IMR-90 (cell line): Measurements from ENCODE around the gene DOLPP1. TPM values are rescaled to one million over a fixed set of nuclear protein-coding genes. Genes with fewer than 3 reads are reported as not detected.

ENCODE experiments used
- ATAC-seq: fragments of 200-7000 bp; cut with Tn5 transposase; 2 replicates; pipeline ENCODE4 v1.9.1; 2020; ENCODE audit warnings: low read depth, mild to moderate bottlenecking, moderate library complexity
- BruUV-seq: library from RNA; stranded (reverse); fragments of 400-500 nt; replicated peaks from 2 replicates; lab custom pipeline; 2021; lab: Mats Ljungman, UMichigan
- CTCF ChIA-PET: fragments of 300-600 bp; formaldehyde crosslinking; extraction: SDS; loops from one replicate; lab custom pipeline; 2021; ENCODE audit warnings: antibody characterized with exemption; lab: Yijun Ruan, JAX
- POLR2A ChIA-PET: fragments of 300-600 bp; sonication (Branson Sonifier 250); formaldehyde crosslinking; loops from one replicate; lab custom pipeline; 2022; ENCODE audit warnings: antibody characterized with exemption; ENCODE audit not compliant: unreplicated experiment; lab: Charles Lee
- DNase-seq: peaks from one replicate; pipeline ENCODE4 v3.0.0; 2013
- H2AFZ ChIP-seq: replicated peaks from 2 replicates; pipeline ENCODE3; 2013; ENCODE audit warnings: low read length, mild to moderate bottlenecking; ENCODE audit not compliant: poor library complexity
- H2AK5ac ChIP-seq: 2 replicates; pipeline ENCODE4 v1.6.1; 2013; ENCODE audit warnings: low read depth, low read length, inconsistent platforms
- H2AK9ac ChIP-seq: replicated peaks from 2 replicates; pipeline ENCODE3; 2013; ENCODE audit warnings: mild to moderate bottlenecking, low read depth, low read length, moderate library complexity; ENCODE audit not compliant: poor library complexity
- H2BK120ac ChIP-seq: 2 replicates; pipeline ENCODE4 v1.6.1; 2013; ENCODE audit warnings: low read depth, low read length, inconsistent platforms
- H2BK15ac ChIP-seq: 3 replicates; pipeline ENCODE4 v1.6.1; 2013; ENCODE audit warnings: low read depth, low read length, inconsistent platforms
- H2BK20ac ChIP-seq: 2 replicates; pipeline ENCODE4 v1.6.1; 2013; ENCODE audit warnings: low read depth, mild to moderate bottlenecking, inconsistent platforms, low read length, moderate library complexity
- H2BK5ac ChIP-seq: 2 replicates; pipeline ENCODE4 v1.6.1; 2013; ENCODE audit warnings: mild to moderate bottlenecking, low read depth, low read length, inconsistent platforms; ENCODE audit not compliant: poor library complexity, severe bottlenecking
- H3K14ac ChIP-seq: replicated peaks from 2 replicates; pipeline ENCODE4 v1.6.1; 2013; ENCODE audit warnings: low read depth, low read length, inconsistent platforms
- H3K18ac ChIP-seq: 2 replicates; pipeline ENCODE4 v1.6.1; 2013; ENCODE audit warnings: low read depth, low read length, control low read depth
- H3K23ac ChIP-seq: 2 replicates; pipeline ENCODE4 v1.6.1; 2013; ENCODE audit warnings: low read depth, low read length, inconsistent platforms
- H3K27ac ChIP-seq: 2 replicates; pipeline ENCODE4 v1.5.1; 2013; ENCODE audit warnings: mild to moderate bottlenecking, control low read depth, low read length; ENCODE audit not compliant: insufficient read depth
- H3K27me3 ChIP-seq: 2 replicates; pipeline ENCODE4 v1.6.1; 2013; ENCODE audit warnings: low read length; ENCODE audit not compliant: control insufficient read depth, insufficient read depth
- H3K36me3 ChIP-seq: 2 replicates; pipeline ENCODE4 v1.6.1; 2013; ENCODE audit warnings: low read length, mixed read lengths; ENCODE audit not compliant: control insufficient read depth, insufficient read depth
- H3K4ac ChIP-seq: 2 replicates; pipeline ENCODE4 v1.6.1; 2013; ENCODE audit warnings: low read depth, low read length, inconsistent platforms
- H3K4me1 ChIP-seq: 2 replicates; pipeline ENCODE4 v1.6.1; 2013; ENCODE audit warnings: low read length, mixed read lengths; ENCODE audit not compliant: control insufficient read depth, insufficient read depth
- H3K4me2 ChIP-seq: 2 replicates; pipeline ENCODE4 v1.6.1; 2013; ENCODE audit warnings: low read depth, mild to moderate bottlenecking, control low read depth, low read length, moderate library complexity
- H3K4me3 ChIP-seq: 2 replicates; pipeline ENCODE4 v1.5.1; 2013; ENCODE audit warnings: low read depth, mild to moderate bottlenecking, control low read depth, low read length, moderate library complexity; ENCODE audit not compliant: insufficient read depth
- H3K56ac ChIP-seq: 2 replicates; pipeline ENCODE4 v1.6.1; 2013; ENCODE audit warnings: low read length, inconsistent platforms; ENCODE audit not compliant: insufficient read depth; ENCODE audit errors: extremely low read depth
- H3K79me1 ChIP-seq, 2 experiments: 2 replicates each; pipeline ENCODE4 v1.6.1; 2013; ENCODE audit warnings: low read length in 2 of 2, inconsistent platforms in 1 of 2, low read depth in 1 of 2
- H3K9ac ChIP-seq: 2 replicates; pipeline ENCODE4 v1.6.1; 2013; ENCODE audit warnings: low read depth, low read length, control low read depth
- H3K9me1 ChIP-seq: 2 replicates; pipeline ENCODE4 v1.6.1; 2013; ENCODE audit warnings: low read length, inconsistent platforms; ENCODE audit not compliant: insufficient read depth
- H3K9me3 ChIP-seq: 2 replicates; pipeline ENCODE4 v1.6.1; 2013; ENCODE audit warnings: low read length; ENCODE audit not compliant: control insufficient read depth, insufficient read depth
- H4K20me1 ChIP-seq: 2 replicates; pipeline ENCODE4 v1.6.1; 2013; ENCODE audit warnings: low read length, inconsistent platforms; ENCODE audit not compliant: insufficient read depth
- H4K5ac ChIP-seq: 2 replicates; pipeline ENCODE4 v1.6.1; 2013; ENCODE audit warnings: mild to moderate bottlenecking, low read depth, low read length, control low read depth
- H4K8ac ChIP-seq, 2 experiments: 2 replicates each; pipeline ENCODE4 v1.6.1; 2013; ENCODE audit warnings: low read depth in 2 of 2, low read length in 2 of 2, control low read depth in 1 of 2, inconsistent platforms in 1 of 2
- H4K91ac ChIP-seq: 2 replicates; pipeline ENCODE4 v1.6.1; 2013; ENCODE audit warnings: low read depth, low read length, inconsistent platforms; ENCODE audit not compliant: insufficient read depth
- CEBPB ChIP-seq: IDR thresholded peaks from 2 replicates; pipeline ENCODE4 v1.6.1; 2012; ENCODE audit warnings: low read depth, low read length, improper control_type of control experiment
- FOS ChIP-seq: fragments of 150-350 bp; IDR thresholded peaks from 2 replicates; pipeline ENCODE4 v1.6.1; 2016; ENCODE audit warnings: low read depth, low read length
- MAFK ChIP-seq: IDR thresholded peaks from 2 replicates; pipeline ENCODE4 v1.6.1; 2012; ENCODE audit warnings: low read depth, low read length, improper control_type of control experiment
- MXI1 ChIP-seq: IDR thresholded peaks from 2 replicates; pipeline ENCODE4 v1.6.1; 2012; ENCODE audit warnings: low read depth, mild to moderate bottlenecking, low read length, moderate library complexity, borderline replicate concordance
- RAD21 ChIP-seq: IDR thresholded peaks from 2 replicates; pipeline ENCODE4 v1.6.1; 2012; ENCODE audit warnings: low read length, improper control_type of control experiment
- RCOR1 ChIP-seq: IDR thresholded peaks from 2 replicates; pipeline ENCODE4 v1.6.1; 2012; ENCODE audit warnings: mild to moderate bottlenecking, low read length, improper control_type of control experiment; ENCODE audit not compliant: insufficient replicate concordance
- RFX5 ChIP-seq: IDR thresholded peaks from 2 replicates; pipeline ENCODE4 v1.8.0; 2012; ENCODE audit warnings: low read depth, mild to moderate bottlenecking, low read length, moderate library complexity
- SMC3 ChIP-seq: fragments of 150-350 bp; IDR thresholded peaks from 2 replicates; pipeline ENCODE4 v1.6.1; 2016; ENCODE audit warnings: low read depth, mild to moderate bottlenecking, antibody characterized with exemption, low read length, moderate library complexity
- USF2 ChIP-seq: fragments of 150-350 bp; IDR thresholded peaks from 2 replicates; pipeline ENCODE4 v1.6.1; 2017; ENCODE audit warnings: mild to moderate bottlenecking, antibody characterized with exemption, low read length, low read depth
- WGBS, 2 experiments: methylation state at CpG; one replicate each; pipeline versions ENCODE4 v1.1.5 to v1.1.7; 2013; ENCODE audit warnings: missing lambda C conversion rate in 2 of 2; ENCODE audit not compliant: insufficient read length in 1 of 2; ENCODE audit errors: extremely low coverage in 2 of 2; 5-methylcytosine and 5-hydroxymethylcytosine counted together
- dilution Hi-C: fragments of 300-500 bp; cut with HindIII; formaldehyde crosslinking; loops from one replicate; pipeline ENCODE4 v1.14.3; 2018; ENCODE audit warnings: low sequenced_read_pairs; ENCODE audit not compliant: unreplicated experiment
- in situ Hi-C: fragments of 300-500 bp; cut with MboI; formaldehyde crosslinking; loops from 3 replicates; pipeline ENCODE4 v1.14.3; 2019; ENCODE audit warnings: low sequenced_read_pairs, inconsistent platforms, mixed read lengths
- intact Hi-C: fragments of 100-400 bp; cut with micrococcal nuclease; formaldehyde crosslinking; loops from 2 replicates; pipeline ENCODE4 v1.10.0; 2022
- polyA plus RNA-seq, 3 experiments: library from polyadenylated mRNA; depleted of rRNA; stranded (reverse); fragments of >200 nt; gene quantifications; 2 replicates each; pipeline ENCODE4 v1.2.3, GENCODE V29; 2012; ENCODE audit warnings: low replicate concordance in 1 of 3
- total RNA-seq: library from RNA; depleted of rRNA; stranded (reverse); fragments of >200 nt; gene quantifications from 2 replicates; pipeline ENCODE4 v1.2.3, GENCODE V29; 2012

Gene DOLPP1
- total and polyA plus RNA-seq, 2 of the 4 experiments (the other 2 are of a cell fraction) = 7.0 to 16.5 TPM

- 93% methylated on average over 3 of the region's 13 CpGs; no CpG with 5 or more reads in 1 of the 2 experiments for WGBS, 2 experiments
- Histone ChIP-seq H3K56ac (no peak overlapping the region), H4K91ac (no peak overlapping the region), H2AFZ (no peak overlapping the region), H3K14ac (no peak overlapping the region), H3K27me3 (no peaks in the 10 kb centered on the region), H3K79me1 (no peaks in the 10 kb centered on the region), H2AK5ac (no peak overlapping the region), H2BK120ac (no peak overlapping the region), H3K23ac (no peak overlapping the region), H3K4me3 (no peak overlapping the region), H2BK20ac (no peak overlapping the region), H4K8ac (no peak overlapping the region), H4K5ac (no peak overlapping the region), H3K4ac (no peak overlapping the region), H2BK5ac (no peak overlapping the region), H3K4me2 (no peak overlapping the region), H3K9ac (no peak overlapping the region), H2AK9ac (no peak overlapping the region), H3K36me3 (peaks cover 36% of the 10 kb centered on the region), H3K9me1 (no peaks in the 10 kb centered on the region), H3K9me3 (no peaks in the 10 kb centered on the region), H3K4me1 (no peaks in the 10 kb centered on the region), H3K27ac (no peak overlapping the region), H3K18ac (no peak overlapping the region), H4K20me1 (no peaks in the 10 kb centered on the region), H2BK15ac (no peak overlapping the region)
- intact Hi-C loops (no loop called here), in situ Hi-C loops (no loop called here), dilution Hi-C loops (no loop called here)
- ChIA-PET POLR2A (no interaction called here), CTCF (no interaction called here)
- no peak for DNase-seq
- TF ChIP-seq CEBPB (no peak), RAD21 (no peak), FOS (no peak), RFX5 (no peak), SMC3 (no peak), USF2 (no peak), MXI1 (no peak), RCOR1 (no peak), MAFK (no peak)
- ATAC-seq = no peak
- BruUV-seq = no TSS peak
Observed at GRCh38 chr9:129094387-129095169, 13.7 kb downstream of the DOLPP1 start.
